Fibroblast of villous mesenchyme (primary cell): ENCODE measurements around the gene ITM2C. TPM values are rescaled to one million over a fixed set of nuclear protein-coding genes. Genes with fewer than 3 reads are reported as not detected.

ENCODE experiments used
- DNase-seq: peaks from one replicate; pipeline ENCODE4 v3.0.0-alpha.2; 2010; ENCODE audit warnings: low read depth
- H3K4me3 ChIP-seq: 2 replicates; pipeline ENCODE4 v1.5.1; 2011; ENCODE audit warnings: low read depth, mild to moderate bottlenecking, low read length
- total RNA-seq: library from RNA; depleted of rRNA; stranded (reverse); fragments of >200 nt; gene quantifications from 2 replicates; pipeline ENCODE4 v1.2.3, GENCODE V29; 2012
- TF ChIP-seq, protein P1 (sequence below): IDR thresholded peaks from 2 replicates; pipeline ENCODE4 v1.5.1; 2012; ENCODE audit warnings: low read depth, mild to moderate bottlenecking, low read length; ENCODE audit not compliant: insufficient read depth

ITM2C gene
- total RNA-seq, 1 donor = 37.1 TPM

DNA sequence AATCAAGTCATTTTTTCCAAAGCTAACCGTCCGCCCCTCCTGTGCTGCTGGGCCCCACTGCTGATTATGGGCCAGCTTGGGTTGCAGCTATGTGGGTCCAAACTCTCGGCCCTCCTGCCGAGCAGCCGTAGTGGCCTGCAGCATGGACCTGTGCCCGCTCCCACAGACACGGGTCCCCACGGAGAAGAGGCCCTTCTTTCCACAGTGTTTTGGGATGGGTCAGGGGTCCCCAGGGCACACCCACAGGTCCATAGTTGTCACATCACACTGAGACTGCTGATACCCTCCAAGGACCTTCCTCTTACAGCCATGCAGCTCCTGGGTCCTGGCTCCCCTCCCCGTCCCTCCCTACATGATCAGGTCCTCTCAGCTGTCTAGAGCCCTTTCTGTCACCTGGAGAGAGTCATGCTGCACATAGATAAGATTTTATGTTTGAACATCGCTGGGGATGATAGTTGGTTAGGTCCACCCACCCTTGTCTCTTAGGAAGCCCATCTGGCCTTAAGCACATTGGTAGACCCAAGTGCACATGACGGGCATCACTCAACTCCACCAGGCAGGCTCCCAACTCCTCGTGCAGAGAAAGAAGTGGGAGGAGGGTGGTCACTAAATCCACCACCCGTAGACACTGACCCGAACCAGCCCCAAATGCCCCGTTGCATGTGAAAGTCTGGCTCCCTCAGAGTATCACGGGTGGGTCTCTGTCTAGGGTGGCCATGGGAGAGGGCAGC, 42.8 kb downstream of the ITM2C start:
- H3K4me3 ChIP-seq = no peak overlapping the region

DNA sequence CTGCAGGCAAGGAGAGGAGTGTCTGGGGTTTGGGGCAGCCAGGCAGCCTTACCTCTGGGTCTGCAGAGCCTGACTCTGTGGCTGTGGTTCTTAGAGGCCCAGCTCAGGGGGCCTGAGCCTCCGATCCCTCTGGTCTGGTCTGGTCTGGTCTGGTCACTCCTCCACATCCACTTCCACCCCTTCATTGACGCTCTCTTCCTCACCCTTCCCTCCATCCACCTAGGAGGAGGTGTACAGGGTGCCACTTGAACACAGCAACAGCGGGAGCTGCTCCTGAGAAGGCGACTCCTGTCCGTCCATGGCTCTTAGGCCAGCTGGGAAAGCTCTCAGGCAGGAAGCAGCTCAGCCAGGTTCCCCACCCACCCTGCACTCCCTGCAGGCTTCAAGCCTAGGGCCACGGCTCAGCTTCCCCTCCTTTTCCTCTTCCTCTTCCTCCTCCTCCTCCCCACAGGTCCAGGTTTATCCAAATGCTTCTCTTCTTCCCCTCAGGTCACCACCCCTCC, 43.4 kb downstream of the ITM2C start:
- H3K4me3 ChIP-seq = no peak overlapping the region
- DNase-seq = no peak
- TF ChIP-seq, protein P1, sequence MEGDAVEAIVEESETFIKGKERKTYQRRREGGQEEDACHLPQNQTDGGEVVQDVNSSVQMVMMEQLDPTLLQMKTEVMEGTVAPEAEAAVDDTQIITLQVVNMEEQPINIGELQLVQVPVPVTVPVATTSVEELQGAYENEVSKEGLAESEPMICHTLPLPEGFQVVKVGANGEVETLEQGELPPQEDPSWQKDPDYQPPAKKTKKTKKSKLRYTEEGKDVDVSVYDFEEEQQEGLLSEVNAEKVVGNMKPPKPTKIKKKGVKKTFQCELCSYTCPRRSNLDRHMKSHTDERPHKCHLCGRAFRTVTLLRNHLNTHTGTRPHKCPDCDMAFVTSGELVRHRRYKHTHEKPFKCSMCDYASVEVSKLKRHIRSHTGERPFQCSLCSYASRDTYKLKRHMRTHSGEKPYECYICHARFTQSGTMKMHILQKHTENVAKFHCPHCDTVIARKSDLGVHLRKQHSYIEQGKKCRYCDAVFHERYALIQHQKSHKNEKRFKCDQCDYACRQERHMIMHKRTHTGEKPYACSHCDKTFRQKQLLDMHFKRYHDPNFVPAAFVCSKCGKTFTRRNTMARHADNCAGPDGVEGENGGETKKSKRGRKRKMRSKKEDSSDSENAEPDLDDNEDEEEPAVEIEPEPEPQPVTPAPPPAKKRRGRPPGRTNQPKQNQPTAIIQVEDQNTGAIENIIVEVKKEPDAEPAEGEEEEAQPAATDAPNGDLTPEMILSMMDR = no peak

More for the DNA sequence above, 42.8 kb downstream of the ITM2C start:
- no peak for DNase-seq
- TF ChIP-seq, protein P1 = no peak

DNA sequence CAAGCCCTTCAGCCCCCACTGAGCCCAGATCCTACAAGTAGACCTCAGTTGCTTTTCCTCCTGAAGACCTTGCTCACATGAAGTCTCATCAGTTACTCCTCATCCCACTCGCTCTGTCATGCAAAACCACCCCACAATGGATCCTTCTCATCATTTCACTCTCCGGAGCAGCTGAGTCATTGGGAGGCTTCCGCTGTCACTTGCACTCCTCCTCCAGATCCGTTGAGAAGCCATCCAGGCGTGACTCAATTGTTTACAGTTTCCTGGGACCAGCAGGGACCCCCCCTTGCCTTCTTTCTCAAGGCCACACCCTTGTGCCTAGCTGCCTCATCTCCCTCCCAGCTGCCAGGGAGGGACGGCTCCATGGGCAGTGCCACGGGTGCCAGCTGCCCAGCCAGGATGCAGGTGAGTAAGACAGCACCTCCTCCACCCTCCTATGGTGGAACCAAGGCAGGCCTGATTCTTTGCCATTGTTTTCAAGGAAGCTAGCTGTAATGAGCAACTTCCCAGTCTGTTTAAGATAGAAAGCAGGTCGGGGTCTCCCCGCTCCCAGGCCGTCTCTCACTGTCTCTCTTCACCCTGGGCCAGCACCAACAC, 44.0 kb downstream of the ITM2C start:
- peak; percentile 80 for DNase-seq
- TF ChIP-seq, protein P1 = no peak
- H3K4me3 ChIP-seq = no peak overlapping the region

DNA sequence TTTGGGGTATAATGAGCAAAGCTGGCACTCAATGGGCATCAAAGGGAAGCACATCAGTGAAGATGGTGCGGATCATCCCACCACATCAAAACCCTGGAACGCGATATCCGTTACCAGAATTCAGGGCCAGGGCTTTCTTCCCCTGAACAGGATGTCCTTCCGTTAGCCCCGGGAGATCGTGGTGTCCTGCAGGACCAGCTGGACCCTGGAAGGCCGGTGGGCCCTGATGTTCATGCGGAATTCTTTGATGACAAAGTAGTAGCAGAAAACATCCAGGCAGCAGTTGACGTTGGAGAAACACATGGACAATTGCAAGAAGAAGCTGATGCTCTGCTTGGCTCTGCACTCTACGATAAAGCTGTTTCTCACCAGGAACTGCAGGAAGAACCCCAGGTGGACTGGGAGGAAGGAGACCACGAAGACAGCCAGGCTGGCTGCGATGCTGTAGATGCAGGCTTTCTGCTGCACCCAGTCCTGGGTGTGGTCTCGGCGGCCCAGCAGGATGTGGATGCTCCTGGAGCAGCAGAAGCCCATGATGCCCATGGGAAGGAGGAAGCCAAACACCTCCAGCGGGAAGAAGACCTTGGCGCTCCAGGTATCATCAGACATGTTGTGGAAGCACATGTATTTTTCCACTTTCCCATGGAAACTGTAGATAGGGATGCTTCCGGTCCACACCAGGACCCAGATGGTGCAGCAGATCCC, 45.3 kb downstream of the ITM2C start:
- TF ChIP-seq, protein P1 = no peak
- H3K4me3 ChIP-seq = no peak overlapping the region
- DNase-seq = no peak

DNA sequence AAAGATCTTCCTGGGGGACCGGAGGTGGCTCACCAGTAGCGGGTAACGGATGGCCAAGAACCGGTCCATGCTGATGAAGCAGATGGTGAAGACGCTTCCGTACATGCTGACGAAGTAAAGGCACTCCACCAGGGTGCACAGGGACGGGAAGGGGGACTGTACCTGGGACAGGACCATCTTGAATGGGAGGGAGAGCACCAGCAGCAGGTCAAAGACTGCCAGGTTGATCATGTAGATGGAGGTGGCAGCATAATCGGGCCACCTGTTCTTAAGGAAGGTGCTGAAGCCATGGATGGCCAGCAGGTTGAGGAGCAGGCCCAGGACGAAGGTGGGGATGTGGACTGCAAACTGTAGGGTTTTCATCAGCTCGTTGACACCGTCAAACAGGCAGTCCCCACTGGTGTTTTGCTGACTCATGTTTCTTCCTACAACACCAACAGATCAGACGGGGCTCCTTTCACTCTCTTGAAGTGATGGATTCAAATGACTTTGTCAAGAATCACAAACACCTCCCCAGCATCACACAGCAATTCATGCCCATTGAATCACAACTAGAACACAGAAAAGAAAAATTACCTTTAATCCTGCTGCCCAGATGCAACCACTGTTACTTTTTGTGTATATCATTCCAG, 45.9 kb downstream of the ITM2C start:
- H3K4me3 ChIP-seq = no peak overlapping the region
- no peak for DNase-seq
- TF ChIP-seq, protein P1 = no peak

DNA sequence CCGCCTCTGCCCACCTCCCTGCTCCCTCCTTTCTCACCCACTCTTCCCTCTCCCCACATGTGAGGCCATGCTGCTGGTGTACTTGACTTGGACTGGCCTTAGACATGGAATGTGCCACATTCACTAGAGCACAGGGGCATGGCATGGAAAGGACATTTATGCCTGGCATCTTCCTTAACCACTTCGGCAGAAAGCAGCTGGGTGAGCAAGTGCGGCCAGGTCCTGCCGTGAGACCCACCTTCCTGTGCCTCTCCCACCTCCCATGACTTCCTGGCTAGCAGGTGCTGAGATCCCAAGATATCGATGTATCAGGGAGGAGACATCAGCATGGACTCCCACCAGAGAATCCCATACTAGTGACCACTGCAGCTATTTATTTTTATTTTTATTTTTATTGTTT, 47.3 kb downstream of the ITM2C start:
- no peak for DNase-seq
- TF ChIP-seq, protein P1 = no peak
- H3K4me3 ChIP-seq = no peak overlapping the region
